Measurements from ENCODE around the gene MYCN.

The MYCN gene

GRCh38 chr2:15895615-15896469, 44.5 kb upstream of the MYCN start:
- H3K4me3 ChIP-seq (ENCODE audit: low read length) = no peak overlapping the region
- no peak for TF ChIP-seq CTCF (conservative IDR thresholded peaks at IDR 0.05; ENCODE audit: low read depth, low read length)
- no peak for DNase-seq (ENCODE audit: low read depth)

- TF ChIP-seq CTCF (conservative IDR thresholded peaks at IDR 0.05; ENCODE audit: low read depth, low read length) = no peak
- DNase-seq (ENCODE audit: low read depth) = no peak
- no peak overlapping the region for H3K4me3 ChIP-seq (ENCODE audit: low read length)
Measured at GRCh38 chr2:15896859-15897258, 43.5 kb upstream of the MYCN start.

GRCh38 chr2:15897431-15898098, 42.8 kb upstream of the MYCN start:
- TF ChIP-seq CTCF (conservative IDR thresholded peaks at IDR 0.05; ENCODE audit: low read depth, low read length) = no peak
- DNase-seq (ENCODE audit: low read depth) = no peak
- no peak overlapping the region for H3K4me3 ChIP-seq (ENCODE audit: low read length)

- H3K4me3 ChIP-seq (ENCODE audit: low read length) = no peak overlapping the region
- TF ChIP-seq CTCF (conservative IDR thresholded peaks at IDR 0.05; ENCODE audit: low read depth, low read length) = no peak
- no peak for DNase-seq (ENCODE audit: low read depth)
Measured at GRCh38 chr2:15899327-15899612, 41.1 kb upstream of the MYCN start.

- DNase-seq (ENCODE audit: low read depth) = no peak
- H3K4me3 ChIP-seq (ENCODE audit: low read length) = no peak overlapping the region
- no peak for TF ChIP-seq CTCF (conservative IDR thresholded peaks at IDR 0.05; ENCODE audit: low read depth, low read length)
Measured at GRCh38 chr2:15899751-15900493, 40.4 kb upstream of the MYCN start.

- no peak overlapping the region for H3K4me3 ChIP-seq (ENCODE audit: low read length)
- no peak for TF ChIP-seq CTCF (conservative IDR thresholded peaks at IDR 0.05; ENCODE audit: low read depth, low read length)
- DNase-seq (ENCODE audit: low read depth) = no peak
Measured at GRCh38 chr2:15901095-15901807, 39.1 kb upstream of the MYCN start.

Measured in retinal pigment epithelial cell (primary cell).